AG04449 (cell line): Measurements from ENCODE around the gene SMC2.

Experiments
- CTCF ChIA-PET: fragments of 350-600 bp; formaldehyde crosslinking; extraction: SDS; loops from one replicate; lab custom pipeline; 2021; ENCODE audit warnings: antibody characterized with exemption; lab: Yijun Ruan, JAX
- POLR2A ChIA-PET: fragments of 400-600, 350-600 bp; formaldehyde crosslinking; extraction: SDS; loops from one replicate; lab custom pipeline; 2020; ENCODE audit warnings: antibody characterized with exemption, inconsistent platforms; lab: Yijun Ruan, JAX
- DNase-seq: peaks from one replicate; pipeline ENCODE4 v3.0.0-alpha.2; 2010; ENCODE audit warnings: low read depth, low spot score
- H3K4me3 ChIP-seq: 2 replicates; pipeline ENCODE4 v1.5.1; 2011; ENCODE audit warnings: low read depth, mild to moderate bottlenecking, control low read depth, low read length
- TF ChIP-seq, protein P1 (sequence below): IDR thresholded peaks from one replicate; pipeline ENCODE4 v1.5.1; 2011; ENCODE audit warnings: mild to moderate bottlenecking, moderate library complexity, low read length, control low read depth, inconsistent platforms; ENCODE audit not compliant: insufficient read depth; ENCODE audit errors: missing control alignments

SMC2 gene

GRCh38 chr9:104143550-104143910, 49.4 kb downstream of the SMC2 start:
- CTCF ChIA-PET, result no interaction called here
- DNase-seq, result no peak
- TF ChIP-seq, protein P1, sequence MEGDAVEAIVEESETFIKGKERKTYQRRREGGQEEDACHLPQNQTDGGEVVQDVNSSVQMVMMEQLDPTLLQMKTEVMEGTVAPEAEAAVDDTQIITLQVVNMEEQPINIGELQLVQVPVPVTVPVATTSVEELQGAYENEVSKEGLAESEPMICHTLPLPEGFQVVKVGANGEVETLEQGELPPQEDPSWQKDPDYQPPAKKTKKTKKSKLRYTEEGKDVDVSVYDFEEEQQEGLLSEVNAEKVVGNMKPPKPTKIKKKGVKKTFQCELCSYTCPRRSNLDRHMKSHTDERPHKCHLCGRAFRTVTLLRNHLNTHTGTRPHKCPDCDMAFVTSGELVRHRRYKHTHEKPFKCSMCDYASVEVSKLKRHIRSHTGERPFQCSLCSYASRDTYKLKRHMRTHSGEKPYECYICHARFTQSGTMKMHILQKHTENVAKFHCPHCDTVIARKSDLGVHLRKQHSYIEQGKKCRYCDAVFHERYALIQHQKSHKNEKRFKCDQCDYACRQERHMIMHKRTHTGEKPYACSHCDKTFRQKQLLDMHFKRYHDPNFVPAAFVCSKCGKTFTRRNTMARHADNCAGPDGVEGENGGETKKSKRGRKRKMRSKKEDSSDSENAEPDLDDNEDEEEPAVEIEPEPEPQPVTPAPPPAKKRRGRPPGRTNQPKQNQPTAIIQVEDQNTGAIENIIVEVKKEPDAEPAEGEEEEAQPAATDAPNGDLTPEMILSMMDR, result no peak
- H3K4me3 ChIP-seq, result no peak overlapping the region
- POLR2A ChIA-PET, result no interaction called here

- POLR2A ChIA-PET, result no interaction called here
- TF ChIP-seq, protein P1, result no peak
- H3K4me3 ChIP-seq, result no peak overlapping the region
- no peak for DNase-seq
- CTCF ChIA-PET, result no interaction called here
Measured at GRCh38 chr9:104144336-104144735, 50.2 kb downstream of the SMC2 start.

DNA sequence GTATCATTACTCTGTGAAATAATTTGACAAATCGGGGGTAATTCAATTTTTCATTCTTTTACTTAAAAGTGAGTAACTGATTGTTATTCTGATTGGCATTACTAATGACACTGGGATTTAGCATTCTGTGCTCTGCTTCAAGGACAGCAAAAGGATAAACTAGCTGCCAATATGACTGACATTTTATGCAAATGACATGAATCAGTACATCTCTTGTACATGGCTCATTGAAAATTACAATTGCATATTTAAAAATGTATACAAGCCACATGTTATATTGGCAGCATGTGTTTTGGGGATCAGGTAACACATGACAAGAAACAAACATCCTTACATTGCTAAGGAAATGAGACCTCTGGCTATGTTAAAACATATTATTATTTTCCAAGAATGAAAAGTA, 79.0 kb downstream of the SMC2 start:
- ChIA-PET CTCF (no interaction called here), POLR2A (no interaction called here)
- no peak overlapping the region for H3K4me3 ChIP-seq
- DNase-seq, result no peak
- TF ChIP-seq, protein P1, result no peak

- H3K4me3 ChIP-seq, result no peak overlapping the region
- TF ChIP-seq, protein P1, result no peak
- CTCF ChIA-PET, result interaction anchor here (1.0 kb wide), 1 partner anchor 569 kb away, joined by 3 read pairs; no protein-coding TSS in a partner anchor
- POLR2A ChIA-PET, result no interaction called here
- DNase-seq, result no peak
Measured at GRCh38 chr9:104177003-104177611, 83.0 kb downstream of the SMC2 start.

DNA sequence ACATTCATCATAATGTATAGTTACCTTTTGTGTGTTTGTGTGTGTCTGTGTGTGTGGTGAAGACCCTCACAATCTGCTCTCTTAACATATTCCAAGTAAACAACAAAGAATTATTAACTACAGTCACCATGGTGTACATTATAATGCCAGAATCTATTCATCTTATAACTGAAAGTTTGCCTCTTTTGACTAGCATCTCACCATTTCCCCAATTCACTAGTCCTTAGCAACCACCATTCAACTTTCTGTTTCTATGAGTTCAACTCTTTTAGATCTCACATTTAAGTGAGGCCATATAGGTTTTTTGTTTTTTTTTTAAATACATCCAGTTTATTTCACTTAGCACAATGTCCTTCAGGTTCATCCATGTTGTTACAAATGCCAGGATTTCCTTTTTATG, 83.6 kb downstream of the SMC2 start:
- POLR2A ChIA-PET, result no interaction called here
- H3K4me3 ChIP-seq, result no peak overlapping the region
- TF ChIP-seq, protein P1, result no peak
- CTCF ChIA-PET, result no interaction called here
- DNase-seq, result no peak
